Glomerular visceral epithelial cell (primary cell): ENCODE measurements around the gene P2RY2.
"Not testable (repeated sequence)": the region's sequence is repeated elsewhere in the genome, so short reads cannot be mapped to it uniquely, and the experiment has no call there.

Experiments
- DNase-seq: peaks from one replicate; pipeline ENCODE4 v3.0.0-alpha.2; 2016; ENCODE audit errors: extremely low spot score

P2RY2 gene

DNA sequence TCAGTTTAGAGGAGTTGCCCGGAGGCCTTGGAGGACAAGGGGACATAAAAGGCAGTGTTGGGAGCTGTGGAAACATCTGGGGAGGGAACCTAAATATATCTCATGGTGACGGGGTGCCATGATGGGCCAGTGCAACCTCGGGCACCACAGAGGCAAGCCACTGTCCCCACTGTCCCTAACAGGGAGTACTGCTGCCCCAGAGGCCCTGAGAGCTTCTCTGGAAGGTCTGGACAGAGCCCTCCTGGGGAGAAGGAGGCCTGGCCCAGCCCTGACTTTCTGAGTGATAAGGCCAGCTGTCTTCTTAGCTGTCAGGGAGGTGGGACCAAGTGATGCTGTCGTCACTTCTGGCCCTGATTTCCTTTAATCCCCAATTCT, 48.6 kb downstream of the P2RY2 start:
- no peak for DNase-seq

- no peak for DNase-seq
Observed at GRCh38 chr11:73267122-73267846, 49.2 kb downstream of the P2RY2 start.

DNA sequence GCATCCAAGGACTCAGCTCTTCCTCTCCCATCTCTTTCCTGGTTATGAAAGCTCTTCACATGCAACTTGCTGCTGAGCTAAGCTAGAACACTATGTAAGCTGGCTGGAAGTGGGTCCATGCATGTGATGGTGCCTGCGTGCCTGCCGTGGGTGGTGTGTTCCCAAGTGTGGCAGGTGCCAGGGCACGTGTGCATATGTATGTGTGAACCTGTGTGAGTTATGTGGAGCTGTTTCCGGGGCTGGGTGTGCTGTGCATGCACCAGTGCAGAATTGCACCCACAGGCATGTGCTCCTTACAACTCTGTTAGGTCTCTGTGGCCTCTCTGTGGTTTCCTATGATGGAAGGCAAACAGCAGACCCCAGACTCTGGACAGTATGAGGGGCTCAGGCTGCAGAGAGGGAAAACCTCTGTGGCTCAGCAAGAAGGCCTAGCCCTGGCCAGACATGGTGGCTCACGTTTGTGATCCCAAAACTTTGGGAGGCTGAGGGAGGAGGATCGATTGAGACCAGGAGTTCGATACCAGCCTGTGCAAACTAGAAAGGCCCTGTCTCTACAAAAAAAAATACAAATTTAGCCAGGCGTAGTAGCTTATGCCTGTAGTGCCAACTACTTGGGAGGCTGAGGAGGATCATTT, 49.9 kb downstream of the P2RY2 start:
- no peak for DNase-seq

DNA sequence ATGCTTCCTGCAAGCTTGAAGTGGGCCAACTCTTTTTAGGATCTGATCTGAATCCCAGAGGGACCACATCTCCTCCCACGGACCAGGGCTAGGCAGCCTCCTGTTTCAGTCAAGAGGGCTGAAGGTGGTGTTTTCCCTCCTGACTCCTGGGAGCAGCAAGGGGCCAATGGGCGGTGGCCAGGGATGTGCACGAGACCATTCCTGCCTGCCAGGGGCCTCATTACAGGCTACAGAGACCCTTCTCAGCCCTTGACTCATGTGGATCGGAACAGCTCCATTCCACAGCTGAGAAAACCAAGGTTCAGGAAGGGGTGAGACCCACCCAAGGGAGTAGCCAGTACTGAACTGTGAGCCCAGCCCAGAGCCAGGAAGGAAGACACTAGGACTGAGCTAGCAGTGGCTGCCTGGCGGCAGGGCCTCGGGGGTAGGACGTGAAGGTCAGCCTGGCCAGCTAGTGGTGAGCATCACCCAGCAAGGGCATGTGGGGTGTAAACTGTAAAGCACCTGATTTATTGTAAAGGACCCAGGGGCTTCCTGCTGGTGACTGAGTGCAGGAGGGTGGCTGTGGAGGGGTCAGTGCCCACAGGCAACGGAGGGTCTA, 50.7 kb downstream of the P2RY2 start:
- no peak for DNase-seq

DNA sequence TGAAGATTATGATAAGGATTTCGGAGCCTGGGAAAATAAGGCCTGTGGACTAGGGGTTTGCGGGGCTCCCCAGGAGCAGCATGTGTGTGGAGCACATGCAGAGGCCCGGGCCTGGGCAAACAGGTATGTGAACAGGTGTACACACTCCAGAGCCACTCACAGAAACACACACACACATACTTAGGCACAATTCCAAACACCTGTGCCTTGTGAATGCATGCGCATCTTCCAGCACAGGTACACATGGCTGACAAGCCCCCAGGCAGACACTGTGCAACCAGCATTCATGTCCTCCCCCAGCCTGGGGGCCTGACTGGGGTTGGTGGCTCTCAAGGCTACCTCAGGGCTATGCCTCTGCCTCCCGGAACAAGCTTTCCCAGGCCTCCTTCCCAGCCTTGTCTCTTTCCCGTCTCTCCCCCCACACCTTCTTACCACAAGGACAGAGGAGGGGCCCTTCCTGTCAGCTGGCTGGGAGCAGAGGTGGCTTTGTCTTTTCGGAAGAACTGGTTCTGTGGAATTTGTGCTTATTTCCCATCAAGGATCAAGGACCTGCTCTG, 51.5 kb downstream of the P2RY2 start:
- DNase-seq = no peak

DNA sequence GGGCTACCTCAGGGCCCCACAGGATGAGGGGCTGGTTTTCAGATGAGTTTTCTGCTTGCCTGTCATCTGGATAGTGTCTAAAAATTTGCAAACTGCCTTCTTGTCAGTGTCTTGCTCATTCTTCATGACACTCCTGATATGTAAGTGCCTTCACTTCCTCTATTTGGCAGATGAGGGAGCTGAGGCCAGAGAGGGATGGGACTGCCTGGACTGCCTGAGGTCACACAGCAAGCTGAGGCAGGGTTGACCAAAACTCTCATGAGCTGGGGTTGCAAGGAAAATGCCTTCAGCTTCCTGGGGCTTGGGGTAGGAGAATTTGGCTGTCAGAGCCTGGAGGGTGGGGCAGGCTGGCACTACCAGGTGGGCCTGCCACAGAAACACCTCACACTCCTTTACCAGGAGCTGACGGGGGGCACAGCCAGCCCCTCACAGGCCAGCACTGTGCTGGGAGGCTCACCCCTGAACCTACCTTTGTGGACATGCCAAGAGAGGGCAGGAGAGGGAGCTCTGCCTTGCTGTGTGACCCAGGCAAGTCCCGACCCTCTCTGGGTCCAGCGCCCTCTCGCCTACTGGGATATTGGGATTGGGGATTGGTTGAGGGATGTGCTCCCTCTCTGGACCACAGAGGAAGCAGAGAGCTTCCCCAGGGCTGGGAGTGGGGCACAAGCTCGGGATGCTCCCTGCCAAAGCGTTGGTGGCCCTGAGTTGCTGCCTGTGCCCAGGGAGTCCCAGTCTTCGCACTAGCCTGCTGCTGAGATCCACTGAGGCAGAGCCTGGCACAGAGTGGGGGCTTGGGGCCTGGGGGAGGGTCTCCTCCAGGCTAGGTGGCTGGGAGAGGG, 52.2 kb downstream of the P2RY2 start:
- DNase-seq = no peak

DNA sequence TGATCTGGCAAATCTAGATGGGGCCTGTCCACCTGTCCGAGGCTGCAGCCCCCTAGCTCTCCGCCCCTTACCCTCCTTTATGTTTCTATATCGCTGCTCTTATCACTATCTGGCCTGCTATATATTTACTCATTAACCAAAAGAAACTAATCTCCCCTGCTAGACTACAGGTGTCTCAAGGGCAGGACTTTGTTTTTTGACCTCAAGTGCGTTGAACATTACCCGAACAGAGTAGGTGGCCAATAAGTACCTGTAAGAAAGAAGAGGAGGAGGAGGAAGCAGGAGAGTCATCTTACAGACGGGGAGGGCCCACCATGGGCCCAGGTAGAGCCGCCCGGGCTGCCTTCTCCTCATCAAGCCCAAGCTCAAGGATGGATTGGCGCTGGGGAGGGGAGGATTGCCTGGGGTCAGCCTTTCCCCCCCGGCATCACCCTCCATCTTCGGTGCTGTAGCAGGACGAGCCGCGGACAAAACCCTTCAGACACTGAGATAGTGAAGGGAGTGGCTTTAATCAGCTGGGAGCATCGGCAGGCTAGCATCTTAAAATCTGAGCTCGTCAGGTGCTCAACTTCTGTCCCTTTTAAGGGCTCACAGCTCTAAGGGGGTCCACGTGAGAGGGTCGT, 52.9 kb downstream of the P2RY2 start:
- no peak for DNase-seq

DNA sequence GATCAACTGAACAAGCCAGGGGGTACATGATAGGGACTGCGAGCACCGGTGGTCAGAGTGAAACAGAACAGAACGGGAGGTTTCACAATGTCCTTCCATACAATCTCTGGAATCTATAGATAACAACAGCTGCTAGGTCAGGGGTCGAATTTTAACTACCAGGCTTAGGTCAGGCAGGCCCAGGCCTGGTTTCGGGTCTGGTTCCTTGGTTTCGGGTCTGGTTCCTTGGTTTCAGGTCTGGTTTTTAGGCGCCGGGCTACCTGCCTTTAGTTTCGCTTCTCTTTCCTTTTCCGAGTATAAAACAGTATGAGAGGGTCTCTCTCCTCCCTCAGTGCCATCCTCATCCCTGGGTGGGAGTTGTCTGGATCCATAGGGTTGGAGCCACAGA, 53.4 kb downstream of the P2RY2 start:
- not testable (repeated sequence) for DNase-seq

DNA sequence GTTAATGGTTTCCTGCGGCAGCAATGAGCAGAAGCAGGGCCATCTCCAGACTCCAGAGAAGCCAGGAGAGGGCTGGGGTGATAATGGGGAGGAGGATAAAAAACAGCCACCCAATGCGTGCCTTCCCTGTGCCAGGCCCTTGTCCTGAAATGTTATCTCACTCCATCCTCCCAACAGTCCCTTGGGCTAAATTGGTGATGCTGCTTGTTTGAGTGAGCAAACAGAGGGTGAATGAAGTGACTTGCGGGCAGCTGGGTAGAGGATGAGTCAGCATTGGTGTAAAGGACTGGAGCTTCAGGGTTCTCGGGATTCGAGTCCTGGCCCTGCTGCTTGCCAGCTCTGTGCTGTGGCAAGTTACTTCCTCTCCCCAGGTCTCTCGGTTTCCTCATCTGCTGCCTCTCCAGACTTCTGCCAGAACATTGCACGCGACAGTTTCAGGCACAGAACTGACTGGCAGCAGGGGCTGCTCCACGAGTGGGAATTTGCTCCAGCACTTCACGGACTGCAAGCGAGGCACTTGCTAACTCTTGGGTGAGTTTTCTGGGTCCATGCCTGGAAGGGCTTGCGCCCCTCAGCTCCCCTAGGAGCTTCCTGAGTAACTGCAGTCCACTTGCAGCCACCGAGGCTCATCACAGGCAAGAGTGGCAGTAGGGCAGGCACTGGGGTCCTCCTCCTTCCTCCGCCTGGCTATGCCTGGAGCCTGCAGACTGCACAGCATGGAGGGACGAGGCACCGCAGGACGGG, 54.0 kb downstream of the P2RY2 start, which contains the start of gene P2RY6:
Gene P2RY6, plus strand, starts transcription at position 403 of the 744 bp plus-strand sequence. CDS start 24,181 bp downstream, outside the sequence.
- DNase-seq = peak; percentile 40

GRCh38 chr11:73272680-73273038, 54.6 kb downstream of the P2RY2 start:
- DNase-seq = no peak

- DNase-seq = no peak
Observed at GRCh38 chr11:73273222-73273895, 55.3 kb downstream of the P2RY2 start.

GRCh38 chr11:73274191-73274590, 56.1 kb downstream of the P2RY2 start:
- DNase-seq = not testable (repeated sequence)

GRCh38 chr11:73274722-73275380, 56.8 kb downstream of the P2RY2 start:
- DNase-seq = no peak

GRCh38 chr11:73275381-73275750, 57.3 kb downstream of the P2RY2 start:
- DNase-seq = no peak

GRCh38 chr11:73277467-73277866, 59.4 kb downstream of the P2RY2 start:
- DNase-seq = no peak

DNA sequence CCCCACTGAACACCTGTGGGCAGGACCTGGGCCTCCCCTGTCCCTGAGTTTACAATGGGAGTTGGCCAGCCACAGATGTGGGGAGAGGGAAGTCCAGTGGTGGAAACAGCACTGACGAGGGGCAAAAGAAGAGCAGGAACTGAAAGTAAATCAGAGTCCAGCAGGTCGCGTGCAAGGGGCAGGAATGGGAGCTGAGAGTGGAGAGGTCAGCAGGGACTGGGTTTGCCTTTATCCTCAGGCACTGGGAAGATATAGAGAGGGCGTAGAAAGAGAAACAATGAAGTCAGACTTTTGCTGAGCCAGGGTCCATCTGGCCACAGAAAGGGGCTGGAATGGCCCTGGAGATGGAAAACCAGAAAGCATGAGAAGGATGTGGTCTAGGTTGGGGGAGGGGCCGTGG, 62.5 kb downstream of the P2RY2 start:
- DNase-seq = peak; percentile 23

- no peak for DNase-seq
Observed at GRCh38 chr11:73281201-73281741, 63.2 kb downstream of the P2RY2 start.

DNA sequence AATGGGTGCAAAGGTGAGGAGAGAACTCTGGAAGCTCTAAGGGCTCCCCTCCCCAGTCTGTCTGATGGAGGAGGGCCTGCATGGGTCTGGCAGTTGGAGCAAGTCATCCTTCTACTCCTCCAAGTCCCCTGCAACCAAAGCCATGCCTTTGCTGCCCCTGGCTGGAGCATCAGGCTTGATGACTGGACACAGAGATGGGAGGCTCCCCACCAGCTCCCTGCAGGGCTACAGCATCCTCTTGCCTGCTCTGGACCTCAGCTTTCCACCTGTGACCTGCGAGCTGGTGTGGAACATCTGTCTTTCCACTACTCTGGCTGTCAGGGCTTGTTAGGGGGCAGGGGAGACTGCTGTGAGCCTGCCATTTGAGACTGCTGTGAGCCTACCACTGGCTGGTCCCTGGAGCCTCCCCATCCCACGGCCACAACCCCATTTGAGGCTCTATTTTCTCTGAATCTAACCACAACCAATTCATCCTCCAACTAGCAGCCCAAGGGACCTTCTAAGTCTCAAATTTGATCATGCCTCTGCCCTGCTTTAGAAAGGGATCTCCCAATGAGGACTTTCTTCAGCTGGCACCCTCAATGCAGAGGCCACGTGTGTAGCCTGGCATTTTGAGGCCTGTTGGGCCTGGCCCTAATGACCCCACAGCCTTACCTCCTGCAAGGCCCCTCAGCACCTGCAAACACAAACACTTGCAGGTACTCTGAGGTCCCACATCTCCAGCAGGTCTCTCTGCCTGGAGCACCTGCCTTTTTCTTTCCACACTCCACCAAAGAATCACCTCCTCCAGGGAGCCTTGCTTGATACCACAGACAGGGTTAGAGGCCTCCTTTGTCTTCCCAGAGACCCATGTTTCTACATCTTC, 63.9 kb downstream of the P2RY2 start:
- DNase-seq = no peak
